ENCODE measurements around the gene CCDC81. TPM values are rescaled to one million over a fixed set of nuclear protein-coding genes. Genes with fewer than 3 reads are reported as not detected.

CCDC81 gene
- polyA plus RNA-seq, 2 of the 4 experiments (the other 2 are of a cell fraction): 0.30 to 0.71 TPM

DNA sequence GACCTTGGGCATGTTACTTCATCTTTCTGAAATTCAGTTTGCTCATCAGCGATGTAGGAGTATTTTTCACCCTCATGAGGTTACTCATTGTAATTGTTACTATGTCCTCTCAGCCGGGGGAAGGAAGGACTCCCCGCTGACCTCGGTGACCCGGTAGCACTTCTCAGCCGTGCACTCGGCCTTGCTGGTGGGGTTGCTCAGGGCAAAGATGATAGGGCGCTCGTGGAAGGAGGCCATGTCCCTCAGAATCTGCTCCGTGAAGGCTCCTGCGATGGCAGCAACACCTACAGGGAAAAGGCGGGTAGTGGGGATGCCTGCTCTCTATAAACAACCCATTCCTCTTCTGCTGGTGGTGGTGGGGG, 72.2 kb downstream of the CCDC81 start:
- H3K4me2 ChIP-seq: no peak overlapping the region
- no peak overlapping the region for H3K27ac ChIP-seq
- TF ChIP-seq NFE2L2 (conservative IDR thresholded peaks at IDR 0.05; ENCODE audit: low read length) (no peak), HDAC2 (IDR thresholded peaks at IDR 0.05) (no peak), RFX5 (IDR thresholded peaks at IDR 0.05) (no peak), REST (IDR thresholded peaks at IDR 0.05) (no peak), MAFK (IDR thresholded peaks at IDR 0.05; ENCODE audit: partially characterized antibody) (no peak), CEBPB (IDR thresholded peaks at IDR 0.05) (no peak), FOXS1 (CRISPR knock-in tag; IDR thresholded peaks at IDR 0.05) (no peak), E2F6 (IDR thresholded peaks at IDR 0.05; ENCODE audit: borderline replicate concordance, low read depth) (no peak), NR3C1 (IDR thresholded peaks at IDR 0.05) (no peak), CBX8 (IDR thresholded peaks at IDR 0.05) (no peak), USF2 (IDR thresholded peaks at IDR 0.05) (no peak), ZFP36 (IDR thresholded peaks at IDR 0.05; ENCODE audit: borderline replicate concordance, partially characterized antibody) (no peak), TP53 (CRISPR knock-in tag; IDR thresholded peaks at IDR 0.05) (no peak), HOXB5 (CRISPR knock-in tag; IDR thresholded peaks at IDR 0.05) (no peak), BHLHE40 (IDR thresholded peaks at IDR 0.05; ENCODE audit: low read depth, low read length) (no peak), EHF (CRISPR knock-in tag; IDR thresholded peaks at IDR 0.05) (no peak), TFCP2L1 (CRISPR knock-in tag; IDR thresholded peaks at IDR 0.05) (no peak), SMC3 (IDR thresholded peaks at IDR 0.05) (no peak), GATA3 (IDR thresholded peaks at IDR 0.05; ENCODE audit: borderline replicate concordance) (no peak)
- TF ChIP-seq, protein P1, sequence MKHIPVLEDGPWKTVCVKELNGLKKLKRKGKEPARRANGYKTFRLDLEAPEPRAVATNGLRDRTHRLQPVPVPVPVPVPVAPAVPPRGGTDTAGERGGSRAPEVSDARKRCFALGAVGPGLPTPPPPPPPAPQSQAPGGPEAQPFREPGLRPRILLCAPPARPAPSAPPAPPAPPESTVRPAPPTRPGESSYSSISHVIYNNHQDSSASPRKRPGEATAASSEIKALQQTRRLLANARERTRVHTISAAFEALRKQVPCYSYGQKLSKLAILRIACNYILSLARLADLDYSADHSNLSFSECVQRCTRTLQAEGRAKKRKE (CRISPR knock-in tag; IDR thresholded peaks at IDR 0.05; ENCODE audit: low read depth): no peak
- ChIA-PET CTCF (interaction anchor here (2.6 kb wide), 1 partner anchor 9 kb away, joined by 13 read pairs; no protein-coding TSS in a partner anchor), POLR2A (no interaction called here)
- H3K9me3 ChIP-seq: no peaks in the 10 kb centered on the region
- no peak for DNase-seq (ENCODE audit: low read depth in 1 of 2, low spot score in 1 of 2)
- WGBS (ENCODE audit: missing lambda C conversion rate): 97% methylated on average over 12 of the region's 12 CpGs
- H3K4me3 ChIP-seq: no peak overlapping the region
- no peak for FAIRE-seq
- no peak for ATAC-seq
- peaks cover 11% of the 10 kb centered on the region for H3K4me1 ChIP-seq

DNA sequence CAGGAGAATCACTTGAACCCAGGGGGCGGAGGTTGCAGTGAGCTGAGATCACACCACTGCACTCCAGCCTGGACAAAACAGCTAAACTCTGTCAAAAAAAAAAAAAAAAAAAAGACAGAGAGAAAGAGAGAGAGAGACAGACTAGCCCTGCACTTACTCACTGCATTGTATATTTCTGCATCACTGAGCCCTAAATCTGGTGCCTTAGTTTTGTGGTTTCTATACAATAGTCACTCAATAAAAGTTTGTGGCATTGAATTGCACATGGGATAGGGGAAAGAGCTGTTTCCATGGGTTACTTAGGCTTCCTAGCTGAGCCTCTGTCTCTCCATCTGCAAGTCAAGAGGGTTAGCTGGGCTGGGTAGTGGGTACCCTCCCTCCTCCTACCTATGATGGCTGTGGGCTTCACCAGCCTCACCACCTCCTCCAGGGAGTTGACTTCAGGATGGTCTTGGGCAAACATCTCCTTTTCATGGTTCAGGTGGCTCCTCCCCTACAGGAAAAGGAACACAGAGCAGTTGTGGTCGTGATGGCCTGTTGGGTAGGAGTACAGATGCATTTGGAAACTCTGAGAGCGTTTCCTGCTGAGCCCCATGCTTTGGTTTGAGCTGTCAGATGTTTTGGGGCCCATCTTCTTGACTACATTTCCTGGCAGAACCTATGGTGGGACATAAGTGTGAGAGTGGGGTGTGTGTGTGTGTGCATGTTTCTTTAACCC, 73.2 kb downstream of the CCDC81 start:
- Histone ChIP-seq H3K4me1 (peaks cover 2% of the 10 kb centered on the region; the same call in 2 of the 3 replicates), H3K4me2 (no peak overlapping the region), H3K9me3 (no peaks in the 10 kb centered on the region), H3K27ac (no peak overlapping the region), H3K4me3 (no peak overlapping the region)
- ChIA-PET POLR2A (no interaction called here), CTCF (interaction anchor here (0.7 to 2.7 kb wide), 6 partner anchors 8 to 422 kb away, joined by 3 to 13 read pairs (median 7); no protein-coding TSS in a partner anchor)
- DNase-seq (ENCODE audit: low read depth in 1 of 2, low spot score in 1 of 2): no peak
- 80% methylated on average over 3 of the region's 3 CpGs for WGBS (ENCODE audit: missing lambda C conversion rate)
- no peak for FAIRE-seq
- no peak for ATAC-seq
- TF ChIP-seq, protein P2, sequence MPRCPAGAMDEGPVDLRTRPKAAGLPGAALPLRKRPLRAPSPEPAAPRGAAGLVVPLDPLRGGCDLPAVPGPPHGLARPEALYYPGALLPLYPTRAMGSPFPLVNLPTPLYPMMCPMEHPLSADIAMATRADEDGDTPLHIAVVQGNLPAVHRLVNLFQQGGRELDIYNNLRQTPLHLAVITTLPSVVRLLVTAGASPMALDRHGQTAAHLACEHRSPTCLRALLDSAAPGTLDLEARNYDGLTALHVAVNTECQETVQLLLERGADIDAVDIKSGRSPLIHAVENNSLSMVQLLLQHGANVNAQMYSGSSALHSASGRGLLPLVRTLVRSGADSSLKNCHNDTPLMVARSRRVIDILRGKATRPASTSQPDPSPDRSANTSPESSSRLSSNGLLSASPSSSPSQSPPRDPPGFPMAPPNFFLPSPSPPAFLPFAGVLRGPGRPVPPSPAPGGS (IDR thresholded peaks at IDR 0.05): no peak
- TF ChIP-seq USF2 (IDR thresholded peaks at IDR 0.05) (no peak), RARB (CRISPR knock-in tag; IDR thresholded peaks at IDR 0.05) (no peak), FOSL2 (IDR thresholded peaks at IDR 0.05) (no peak), FOSL2 (CRISPR knock-in tag; IDR thresholded peaks at IDR 0.05) (no peak), JUN (IDR thresholded peaks at IDR 0.05) (no peak), CBX2 (IDR thresholded peaks at IDR 0.05; ENCODE audit: borderline replicate concordance, low read depth) (no peak), E2F6 (IDR thresholded peaks at IDR 0.05; ENCODE audit: borderline replicate concordance, low read depth) (no peak), RNF2 (IDR thresholded peaks at IDR 0.05; ENCODE audit: borderline replicate concordance, low read depth) (no peak)
- TF ChIP-seq, protein P3, sequence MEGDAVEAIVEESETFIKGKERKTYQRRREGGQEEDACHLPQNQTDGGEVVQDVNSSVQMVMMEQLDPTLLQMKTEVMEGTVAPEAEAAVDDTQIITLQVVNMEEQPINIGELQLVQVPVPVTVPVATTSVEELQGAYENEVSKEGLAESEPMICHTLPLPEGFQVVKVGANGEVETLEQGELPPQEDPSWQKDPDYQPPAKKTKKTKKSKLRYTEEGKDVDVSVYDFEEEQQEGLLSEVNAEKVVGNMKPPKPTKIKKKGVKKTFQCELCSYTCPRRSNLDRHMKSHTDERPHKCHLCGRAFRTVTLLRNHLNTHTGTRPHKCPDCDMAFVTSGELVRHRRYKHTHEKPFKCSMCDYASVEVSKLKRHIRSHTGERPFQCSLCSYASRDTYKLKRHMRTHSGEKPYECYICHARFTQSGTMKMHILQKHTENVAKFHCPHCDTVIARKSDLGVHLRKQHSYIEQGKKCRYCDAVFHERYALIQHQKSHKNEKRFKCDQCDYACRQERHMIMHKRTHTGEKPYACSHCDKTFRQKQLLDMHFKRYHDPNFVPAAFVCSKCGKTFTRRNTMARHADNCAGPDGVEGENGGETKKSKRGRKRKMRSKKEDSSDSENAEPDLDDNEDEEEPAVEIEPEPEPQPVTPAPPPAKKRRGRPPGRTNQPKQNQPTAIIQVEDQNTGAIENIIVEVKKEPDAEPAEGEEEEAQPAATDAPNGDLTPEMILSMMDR (IDR thresholded peaks at IDR 0.05): no peak
